Endothelial cell (in vitro differentiated cells): ENCODE results near the gene EBF3. TPM values are rescaled to one million over a fixed set of nuclear protein-coding genes. Genes with fewer than 3 reads are reported as not detected.

Experiments used
- DNase-seq: peaks from one replicate; pipeline ENCODE4 v3.0.0; 2021; ENCODE audit warnings: low spot score
- H3K27ac Mint-ChIP-seq: one replicate; pipeline ENCODE4 v1.8.0; 2021; ENCODE audit warnings: mixed read lengths, inconsistent platforms; ENCODE audit not compliant: unreplicated experiment
- H3K27me3 Mint-ChIP-seq: one replicate; pipeline ENCODE4 v1.8.0; 2021; ENCODE audit warnings: mild to moderate bottlenecking, moderate library complexity, mixed read lengths, inconsistent platforms; ENCODE audit not compliant: unreplicated experiment
- H3K36me3 Mint-ChIP-seq: one replicate; pipeline ENCODE4 v1.8.0; 2021; ENCODE audit warnings: mild to moderate bottlenecking, low read depth, mixed read lengths, inconsistent platforms; ENCODE audit not compliant: unreplicated experiment
- H3K4me1 Mint-ChIP-seq: one replicate; pipeline ENCODE4 v1.8.0; 2021; ENCODE audit warnings: mild to moderate bottlenecking, mixed read lengths, inconsistent platforms; ENCODE audit not compliant: unreplicated experiment
- H3K4me3 Mint-ChIP-seq: one replicate; pipeline ENCODE4 v1.8.0; 2021; ENCODE audit warnings: mild to moderate bottlenecking, mixed read lengths, inconsistent platforms; ENCODE audit not compliant: unreplicated experiment
- H3K9me3 Mint-ChIP-seq: one replicate; pipeline ENCODE4 v1.8.0; 2021; ENCODE audit warnings: mixed read lengths, inconsistent platforms; ENCODE audit not compliant: unreplicated experiment
- CTCF ChIP-seq: fragments of 200-600 bp; sonication (generic); IDR thresholded peaks from one replicate; pipeline ENCODE4 v1.5.0; 2021; ENCODE audit warnings: antibody characterized with exemption; ENCODE audit not compliant: unreplicated experiment
- total RNA-seq: library from RNA; stranded (reverse); fragmentation: NEBNext Ultra II Directional; extraction: Animal tissue kit (Norgen Biotek cat#: 25700); gene quantifications from one replicate; pipeline ENCODE4 v1.2.1, GENCODE V29; 2021; ENCODE audit not compliant: unreplicated experiment

Gene EBF3
- total RNA-seq, 1 donor from 2014 or later, result 1.3 TPM

GRCh38 chr10:129955601-129956285 lies 8.3 kb downstream of the EBF3 start:
- TF ChIP-seq CTCF, result no peak
- Mint-ChIP-seq H3K9me3 (no peaks in the 10 kb centered on the region), H3K4me1 (peaks cover 27% of the 10 kb centered on the region), H3K27ac (no peak overlapping the region), H3K36me3 (peaks cover 9% of the 10 kb centered on the region), H3K27me3 (peaks cover 20% of the 10 kb centered on the region), H3K4me3 (no peak overlapping the region)
- DNase-seq, result no peak

- DNase-seq, result no peak
- Mint-ChIP-seq H3K4me1 (peaks cover 28% of the 10 kb centered on the region), H3K4me3 (no peak overlapping the region), H3K9me3 (no peaks in the 10 kb centered on the region), H3K27ac (no peak overlapping the region), H3K36me3 (peaks cover 9% of the 10 kb centered on the region), H3K27me3 (peaks cover 16% of the 10 kb centered on the region)
- no peak for TF ChIP-seq CTCF
These were observed 9.4 kb downstream of the EBF3 start for GRCh38 chr10:129954492-129955315.

DNA sequence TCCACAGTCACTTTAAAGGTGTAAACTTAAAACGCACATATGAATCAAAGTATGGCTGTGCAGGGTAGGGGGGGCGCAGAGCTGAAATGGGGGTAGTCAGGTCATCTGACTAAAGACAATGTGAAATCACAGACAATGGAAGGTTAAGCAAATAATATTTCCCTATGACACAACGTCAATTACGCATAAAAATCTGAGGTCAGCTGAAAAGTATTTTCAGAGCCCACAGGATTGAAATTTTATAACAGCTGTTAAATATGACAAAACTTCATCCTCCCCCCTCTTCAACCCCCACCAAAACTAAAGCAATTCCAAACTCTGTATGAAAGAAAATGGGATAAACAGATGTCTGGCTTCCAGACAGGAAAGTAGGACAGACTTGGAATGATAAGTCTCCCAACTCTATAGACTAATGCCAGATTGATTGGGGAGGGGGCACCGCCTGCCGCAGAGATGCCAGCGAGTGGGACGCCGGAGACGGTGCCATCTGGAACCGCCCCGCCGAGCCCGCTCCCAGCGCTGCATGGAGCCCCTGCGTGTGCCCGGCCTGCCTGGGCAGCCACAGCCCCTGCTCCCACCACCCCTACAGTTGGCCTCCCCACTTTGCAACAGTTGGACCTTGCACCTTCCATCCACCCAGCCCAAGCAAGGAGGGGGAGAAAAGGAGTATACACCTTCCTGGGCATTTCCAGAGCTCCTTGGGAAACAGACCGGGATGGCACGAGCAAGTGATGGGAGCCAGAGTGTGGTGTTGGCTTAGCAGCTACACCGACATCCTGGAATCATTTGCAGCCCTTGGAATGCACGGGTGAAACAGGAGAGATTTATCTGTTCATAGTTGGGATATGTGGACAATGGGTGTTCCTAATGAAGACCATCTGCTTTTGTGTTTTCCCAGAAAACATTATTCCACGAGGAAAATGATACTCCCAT lies 10.7 kb downstream of the EBF3 start:
- peaks cover 32% of the 10 kb centered on the region for H3K4me1 Mint-ChIP-seq
- no peak overlapping the region for H3K4me3 Mint-ChIP-seq
- peaks cover 8% of the 10 kb centered on the region for H3K36me3 Mint-ChIP-seq
- TF ChIP-seq CTCF, result no peak
- peaks cover 15% of the 10 kb centered on the region for H3K27me3 Mint-ChIP-seq
- no peaks in the 10 kb centered on the region for H3K9me3 Mint-ChIP-seq
- no peak overlapping the region for H3K27ac Mint-ChIP-seq
- DNase-seq, result no peak

DNA sequence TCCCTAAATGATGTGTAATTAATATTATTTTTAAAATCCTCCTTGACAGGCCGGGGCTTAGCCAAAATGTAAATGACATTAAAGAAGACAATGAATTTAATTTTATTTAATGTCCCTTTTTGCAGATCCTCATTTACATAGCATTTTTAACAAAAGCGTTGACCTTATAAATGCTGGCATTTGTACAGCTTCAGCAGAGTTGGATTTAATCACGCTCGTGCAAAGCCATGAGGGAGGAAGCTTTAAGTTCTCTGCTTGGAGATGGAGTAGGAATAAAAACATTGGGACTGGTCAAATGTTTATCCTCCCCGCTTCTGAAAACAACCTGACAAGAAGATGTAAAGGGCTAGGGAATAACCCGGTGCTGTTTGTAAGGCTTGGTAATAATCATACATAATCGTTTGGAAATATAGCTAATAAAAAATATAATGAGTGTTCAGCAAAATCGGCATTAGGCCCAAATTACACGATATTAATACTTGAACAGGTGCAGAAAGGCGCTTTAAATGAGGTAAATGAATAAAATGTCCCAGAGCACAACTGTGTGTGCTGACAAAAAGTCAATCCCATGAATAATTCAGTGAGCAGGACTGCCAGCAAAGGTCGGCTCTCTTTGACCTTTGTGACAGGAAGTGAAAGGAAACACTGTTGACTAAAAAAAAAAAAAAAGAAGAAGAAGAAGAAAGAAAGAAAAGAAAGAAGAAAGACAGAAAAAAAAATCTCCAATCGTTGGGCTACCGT lies 11.5 kb downstream of the EBF3 start:
- H3K9me3 Mint-ChIP-seq, result no peaks in the 10 kb centered on the region

More for the DNA sequence above, 11.5 kb downstream of the EBF3 start:
- Mint-ChIP-seq H3K4me1 (peaks cover 27% of the 10 kb centered on the region), H3K27me3 (peaks cover 9% of the 10 kb centered on the region), H3K36me3 (peaks cover 4% of the 10 kb centered on the region), H3K4me3 (no peak overlapping the region), H3K27ac (no peak overlapping the region)
- TF ChIP-seq CTCF, result no peak
- no peak for DNase-seq
